ENCODE data around the gene NUDT22.

GRCh38 chr11:64239662-64240434, 13.8 kb downstream of the NUDT22 start:
- no peak for TF ChIP-seq CTCF (conservative IDR thresholded peaks at IDR 0.05; ENCODE audit: low read length)
- TF ChIP-seq EZH2phosphoT487 (IDR thresholded peaks at IDR 0.05; ENCODE audit: borderline replicate concordance), result no peak

Measured in Loucy (cell line).